ENCODE measurements around the gene SLC12A3.

The SLC12A3 gene

GRCh38 chr16:56869513-56870275 lies 4.7 kb downstream of the SLC12A3 start:
- ATAC-seq: peak; percentile 63

GRCh38 chr16:56870276-56870888 lies 5.4 kb downstream of the SLC12A3 start:
- TF ChIP-seq CSRNP3 (CRISPR knock-in tag; IDR thresholded peaks at IDR 0.05): no peak
- TF ChIP-seq ARNTL (CRISPR knock-in tag; IDR thresholded peaks at IDR 0.05; ENCODE audit: borderline replicate concordance, low read depth): no peak
- TF ChIP-seq PATZ1 (CRISPR knock-in tag; IDR thresholded peaks at IDR 0.05; ENCODE audit: borderline replicate concordance): no peak
- no peak for TF ChIP-seq CREB5 (CRISPR knock-in tag; IDR thresholded peaks at IDR 0.05; ENCODE audit: low read depth)
- TF ChIP-seq ZNF565 (CRISPR knock-in tag; conservative IDR thresholded peaks at IDR 0.05; ENCODE audit: low read depth): no peak
- TF ChIP-seq BACH2 (CRISPR knock-in tag; IDR thresholded peaks at IDR 0.05; ENCODE audit: borderline replicate concordance): no peak
- TF ChIP-seq ZC3H10 (CRISPR knock-in tag; IDR thresholded peaks at IDR 0.05): no peak
- TF ChIP-seq TCF4 (CRISPR knock-in tag; IDR thresholded peaks at IDR 0.05; ENCODE audit: borderline replicate concordance): no peak
- no peak for TF ChIP-seq PPARA (CRISPR knock-in tag; IDR thresholded peaks at IDR 0.05; ENCODE audit: borderline replicate concordance)
- TF ChIP-seq ZNF8 (CRISPR knock-in tag; IDR thresholded peaks at IDR 0.05): no peak
- no peak for TF ChIP-seq ISL1 (CRISPR knock-in tag; IDR thresholded peaks at IDR 0.05)
- no peak for TF ChIP-seq CSDC2 (CRISPR knock-in tag; IDR thresholded peaks at IDR 0.05)
- TF ChIP-seq TSHZ2 (CRISPR knock-in tag; IDR thresholded peaks at IDR 0.05): no peak
- no peak for TF ChIP-seq ZNF70 (CRISPR knock-in tag; IDR thresholded peaks at IDR 0.05)
- no peak for TF ChIP-seq GLIS3 (CRISPR knock-in tag; IDR thresholded peaks at IDR 0.05)
- no peak for TF ChIP-seq ZFP3 (CRISPR knock-in tag; IDR thresholded peaks at IDR 0.05)
- no peak for TF ChIP-seq SNAI2 (CRISPR knock-in tag; IDR thresholded peaks at IDR 0.05)
- no peak for TF ChIP-seq ESRRG (CRISPR knock-in tag; IDR thresholded peaks at IDR 0.05)
- TF ChIP-seq OSR1 (CRISPR knock-in tag; IDR thresholded peaks at IDR 0.05): no peak

More at GRCh38 chr16:56869513-56870275, 4.7 kb downstream of the SLC12A3 start:
- TF ChIP-seq ZNF565 (CRISPR knock-in tag; conservative IDR thresholded peaks at IDR 0.05; ENCODE audit: low read depth) (no peak), BACH2 (CRISPR knock-in tag; IDR thresholded peaks at IDR 0.05; ENCODE audit: borderline replicate concordance) (no peak), TOX (CRISPR knock-in tag; IDR thresholded peaks at IDR 0.05; ENCODE audit: borderline replicate concordance) (no peak), ARNTL (CRISPR knock-in tag; IDR thresholded peaks at IDR 0.05; ENCODE audit: borderline replicate concordance, low read depth) (no peak), GLIS3 (CRISPR knock-in tag; IDR thresholded peaks at IDR 0.05) (no peak)

GRCh38 chr16:56871172-56871593 lies 6.2 kb downstream of the SLC12A3 start:
- ATAC-seq: no peak; the same call in 2 of the 3 replicates
- no peak for TF ChIP-seq TSHZ2 (CRISPR knock-in tag; IDR thresholded peaks at IDR 0.05)
- TF ChIP-seq ZFP3 (CRISPR knock-in tag; IDR thresholded peaks at IDR 0.05): no peak
- no peak for TF ChIP-seq POU6F1 (CRISPR knock-in tag; IDR thresholded peaks at IDR 0.05; ENCODE audit: borderline replicate concordance, low read depth)
- TF ChIP-seq RARB (CRISPR knock-in tag; IDR thresholded peaks at IDR 0.05): no peak
- TF ChIP-seq CSRNP3 (CRISPR knock-in tag; IDR thresholded peaks at IDR 0.05): no peak

More at GRCh38 chr16:56870276-56870888, 5.4 kb downstream of the SLC12A3 start:
- no peak for ATAC-seq

Data from SK-N-SH treated with all-trans-retinoic acid at 6 μM for 48 hours (cell line).